ENCODE results near the gene TANGO6.
"Not testable (repeated sequence)": the region's sequence is repeated elsewhere in the genome, so short reads cannot be mapped to it uniquely, and the experiment has no call there.

TANGO6 gene

DNA sequence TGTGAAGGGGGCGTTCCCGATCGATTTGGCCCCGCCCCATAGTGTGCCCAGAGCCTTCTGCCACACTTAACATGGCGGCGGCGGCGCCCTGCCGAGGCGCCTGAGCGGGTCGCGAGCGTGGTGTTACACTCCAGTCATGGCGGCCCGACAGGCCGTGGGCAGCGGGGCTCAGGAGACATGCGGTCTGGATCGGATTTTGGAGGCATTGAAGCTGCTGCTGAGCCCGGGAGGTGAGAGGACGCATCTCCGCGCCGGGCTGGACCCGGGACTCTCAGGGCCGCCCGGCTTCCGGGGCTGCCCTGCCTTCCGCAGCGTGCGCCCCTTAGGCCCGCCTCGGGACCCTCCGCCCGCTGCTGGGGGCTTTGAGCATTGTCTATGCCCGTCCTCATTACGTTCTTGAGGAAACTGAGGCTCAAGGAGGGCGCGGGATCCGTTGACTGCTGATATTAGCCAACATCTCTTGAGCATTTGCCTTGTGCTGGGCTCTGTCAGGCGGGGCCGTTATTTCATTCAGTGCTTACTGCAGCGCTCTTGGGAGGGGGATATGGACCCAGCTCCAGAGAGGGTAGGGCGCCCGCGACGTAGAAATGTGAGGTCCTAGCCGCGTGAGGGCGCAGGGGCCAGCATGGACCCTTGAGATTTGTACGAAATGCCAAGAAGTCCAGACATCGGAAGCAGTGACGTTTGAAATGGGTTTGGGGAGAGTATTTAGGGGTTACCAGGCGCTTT lies at the start of gene TANGO6:
Gene TANGO6 (plus strand): TSS at position 50 of the 729 bp plus-strand sequence. CDS start 87 bp downstream, at position 137.
- DNase-seq, result peak; percentile 72

- DNase-seq, result no peak
Measured at GRCh38 chr16:68798398-68798797, 44.9 kb upstream of the TANGO6 start.

- DNase-seq, result peak; percentile 68
Measured at GRCh38 chr16:68800257-68800875, 43.0 kb upstream of the TANGO6 start.

GRCh38 chr16:68802190-68802589 lies 41.1 kb upstream of the TANGO6 start:
- no peak for DNase-seq

DNA sequence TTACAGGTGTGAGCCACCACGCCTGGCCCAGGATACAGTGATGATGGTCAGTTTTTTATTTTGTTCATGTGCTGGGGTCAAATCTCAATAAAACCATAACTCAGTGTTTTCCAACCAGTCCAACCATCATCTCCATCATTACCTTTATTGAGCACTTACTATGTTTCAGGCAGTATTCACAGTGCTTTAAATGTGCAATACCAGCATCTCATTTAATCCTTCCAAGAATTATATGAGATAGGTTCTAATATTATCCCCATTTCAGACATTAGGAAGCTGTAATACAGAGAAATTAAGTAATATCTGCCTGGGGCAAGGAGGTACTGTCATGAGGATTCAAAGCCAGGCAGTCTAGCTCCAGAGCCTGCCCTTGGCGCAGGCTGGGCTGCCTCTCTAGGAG lies 36.9 kb upstream of the TANGO6 start:
- DNase-seq, result no peak

DNA sequence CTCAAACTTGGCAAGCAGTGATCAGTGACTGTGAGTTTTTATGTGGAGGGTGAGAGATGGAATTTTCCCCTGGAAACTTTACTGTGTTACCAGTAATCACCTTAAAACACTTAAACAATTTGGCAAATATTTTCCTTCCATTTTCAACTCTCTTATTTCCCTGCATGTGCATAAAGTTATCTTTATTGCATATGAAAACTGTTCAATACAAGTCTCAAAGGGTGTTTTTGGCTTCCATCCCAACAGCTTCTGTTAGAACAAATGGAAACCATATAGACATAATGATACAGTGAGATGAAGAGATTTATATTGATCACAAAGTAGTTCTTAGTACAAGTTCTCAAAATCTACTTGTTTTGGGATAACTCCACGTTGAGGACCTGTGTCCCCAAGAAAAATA lies 36.4 kb upstream of the TANGO6 start:
- DNase-seq, result no peak

- DNase-seq, result no peak
Measured at GRCh38 chr16:68814516-68814915, 28.8 kb upstream of the TANGO6 start.

- DNase-seq, result peak; percentile 46
Measured at GRCh38 chr16:68823401-68824135, 19.8 kb upstream of the TANGO6 start.

GRCh38 chr16:68825427-68825826 lies 17.9 kb upstream of the TANGO6 start:
- DNase-seq, result no peak

GRCh38 chr16:68826652-68827051 lies 16.7 kb upstream of the TANGO6 start:
- DNase-seq, result no peak

DNA sequence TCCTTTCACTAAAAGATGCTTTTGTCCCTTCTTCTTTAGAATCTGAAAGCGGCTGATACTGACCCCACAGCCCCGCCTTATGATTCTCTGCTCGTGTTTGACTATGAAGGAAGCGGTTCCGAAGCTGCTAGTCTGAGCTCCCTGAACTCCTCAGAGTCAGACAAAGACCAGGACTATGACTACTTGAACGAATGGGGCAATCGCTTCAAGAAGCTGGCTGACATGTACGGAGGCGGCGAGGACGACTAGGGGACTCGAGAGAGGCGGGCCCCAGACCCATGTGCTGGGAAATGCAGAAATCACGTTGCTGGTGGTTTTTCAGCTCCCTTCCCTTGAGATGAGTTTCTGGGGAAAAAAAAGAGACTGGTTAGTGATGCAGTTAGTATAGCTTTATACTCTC lies 10.1 kb upstream of the TANGO6 start:
- no peak for DNase-seq

GRCh38 chr16:68834550-68834949 lies 8.8 kb upstream of the TANGO6 start:
- DNase-seq, result no peak

DNA sequence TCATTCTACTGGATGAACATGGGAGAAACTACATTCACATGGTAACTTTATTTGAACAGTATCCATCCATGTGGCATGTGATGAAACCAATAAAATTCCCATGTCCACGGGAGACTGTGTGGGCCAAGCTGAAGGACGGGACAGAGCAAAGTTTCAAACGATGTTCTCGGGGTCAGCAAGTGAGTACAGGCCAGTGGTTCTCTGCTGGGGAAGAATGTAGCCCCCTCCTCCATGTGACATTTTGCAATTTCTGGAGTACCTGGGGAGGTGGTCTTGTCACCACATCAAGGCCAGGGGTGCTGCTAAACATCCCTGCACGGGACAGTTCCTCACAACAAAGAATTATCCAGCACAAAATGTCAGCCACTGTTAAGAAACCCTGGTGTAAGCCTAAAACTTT lies 7.4 kb upstream of the TANGO6 start:
- DNase-seq, result no peak

DNA sequence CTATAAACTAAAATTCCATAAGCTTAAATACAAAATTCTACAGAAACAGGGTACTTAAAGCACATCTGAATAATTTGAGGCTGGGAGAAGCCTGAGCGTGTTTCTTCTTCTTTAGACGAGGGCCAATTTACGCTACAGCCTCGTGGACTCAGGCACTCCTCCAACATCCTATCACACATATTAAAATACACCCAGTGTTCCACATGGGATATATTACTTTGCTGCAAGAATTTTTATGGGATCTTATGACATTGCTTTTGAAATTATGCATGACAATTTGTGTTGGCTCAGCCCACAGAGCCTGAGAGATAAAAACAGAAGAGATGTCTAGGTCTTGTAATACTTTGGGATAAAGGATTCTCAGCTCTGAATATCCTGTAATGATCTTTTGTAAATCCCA lies 3.5 kb upstream of the TANGO6 start:
- no peak for DNase-seq

- DNase-seq, result not testable (repeated sequence)
Measured at GRCh38 chr16:68842964-68843481, 308 bp upstream of the TANGO6 start.

GRCh38 chr16:68844211-68844564 lies 857 bp downstream of the TANGO6 start:
- no peak for DNase-seq

GRCh38 chr16:68848786-68849185 lies 5.5 kb downstream of the TANGO6 start:
- DNase-seq, result no peak

GRCh38 chr16:68850481-68850880 lies 7.2 kb downstream of the TANGO6 start:
- no peak for DNase-seq

GRCh38 chr16:68851601-68852000 lies 8.3 kb downstream of the TANGO6 start:
- DNase-seq, result no peak

GRCh38 chr16:68857479-68857878 lies 14.1 kb downstream of the TANGO6 start:
- no peak for DNase-seq

DNA sequence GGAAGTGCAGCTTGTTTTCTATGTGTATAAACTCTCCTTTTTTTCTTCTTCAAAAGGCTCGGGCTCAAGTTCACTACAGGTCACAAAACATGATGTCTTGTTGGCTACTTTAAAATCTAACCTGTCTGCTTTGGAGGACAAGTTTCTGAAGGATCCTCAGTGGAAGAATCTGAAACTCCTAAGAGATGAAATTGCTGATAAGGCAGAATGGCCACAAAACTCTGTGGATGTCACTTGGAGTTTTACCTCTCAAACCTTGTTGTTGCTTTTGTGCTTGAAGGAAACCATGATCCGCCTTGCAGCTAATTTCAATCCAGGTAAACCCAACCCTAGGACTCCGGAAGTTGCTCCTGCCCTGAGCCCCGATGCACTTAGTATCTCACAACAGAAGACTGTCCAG lies 16.5 kb downstream of the TANGO6 start:
- no peak for DNase-seq

GRCh38 chr16:68860978-68861892 lies 17.9 kb downstream of the TANGO6 start:
- DNase-seq, result no peak

- no peak for DNase-seq
Measured at GRCh38 chr16:68866933-68867332, 23.6 kb downstream of the TANGO6 start.

Measured in kidney glomerular epithelial cell (primary cell).